ENCODE results near the gene SERTAD4. TPM values are rescaled to one million over a fixed set of nuclear protein-coding genes. Genes with fewer than 3 reads are reported as not detected.

Gene SERTAD4
- total and polyA plus RNA-seq, 2 of the 8 experiments (the other 6 are each of a cell fraction or from before 2014, with no cell fraction given) = 0.54 to 3.2 TPM

GRCh38 chr1:210269981-210270380 is 37.4 kb downstream of the SERTAD4 start (continued):
- no peak for TF ChIP-seq CHD7 (IDR thresholded peaks at IDR 0.05; ENCODE audit: insufficient replicate concordance, low read length)
- no peak for TF ChIP-seq ASH2L (IDR thresholded peaks at IDR 0.05; ENCODE audit: low read length)
- TF ChIP-seq SUZ12 (IDR thresholded peaks at IDR 0.05; ENCODE audit: low read length) = no peak
- TF ChIP-seq BACH1 (IDR thresholded peaks at IDR 0.05; ENCODE audit: low read length) = no peak
- TF ChIP-seq RXRA (IDR thresholded peaks at IDR 0.05; ENCODE audit: insufficient read depth, low read depth, low read length) = no peak
- TF ChIP-seq RAD21 (IDR thresholded peaks at IDR 0.05 in 1 of 2, conservative IDR thresholded peaks at IDR 0.05 in 1 of 2; ENCODE audit: low read depth in 2 of 2, low read length in 2 of 2) = no peak
- TF ChIP-seq CHD2 (IDR thresholded peaks at IDR 0.05; ENCODE audit: low read length) = no peak
- no peak for TF ChIP-seq TEAD4 (IDR thresholded peaks at IDR 0.05; ENCODE audit: low read depth, low read length)
- no peak for TF ChIP-seq EP300 (IDR thresholded peaks at IDR 0.05; ENCODE audit: borderline replicate concordance in 1 of 2, low read depth in 2 of 2, low read length in 2 of 2)
- no peak for TF ChIP-seq SP4 (IDR thresholded peaks at IDR 0.05; ENCODE audit: low read length)
- TF ChIP-seq EGR1 (IDR thresholded peaks at IDR 0.05; ENCODE audit: borderline replicate concordance, low read depth, low read length) = no peak
- TF ChIP-seq E2F6 (IDR thresholded peaks at IDR 0.05) = no peak

All from H1 (cell line).